Retinal pigment epithelial cell (primary cell): ENCODE data around the gene GALNT3.

ENCODE experiments used
- DNase-seq: peaks from one replicate; pipeline ENCODE4 v3.0.0-alpha.2; 2010; ENCODE audit warnings: low read depth
- H3K4me3 ChIP-seq: 2 replicates; pipeline ENCODE4 v1.5.1; 2011; ENCODE audit warnings: mild to moderate bottlenecking, low read length, control low read depth, moderate library complexity
- TF ChIP-seq, protein P1 (sequence below): conservative IDR thresholded peaks from 2 replicates; pipeline ENCODE4 v1.5.1; 2011; ENCODE audit warnings: low read depth, low read length, control low read depth, inconsistent platforms

The GALNT3 gene

DNA sequence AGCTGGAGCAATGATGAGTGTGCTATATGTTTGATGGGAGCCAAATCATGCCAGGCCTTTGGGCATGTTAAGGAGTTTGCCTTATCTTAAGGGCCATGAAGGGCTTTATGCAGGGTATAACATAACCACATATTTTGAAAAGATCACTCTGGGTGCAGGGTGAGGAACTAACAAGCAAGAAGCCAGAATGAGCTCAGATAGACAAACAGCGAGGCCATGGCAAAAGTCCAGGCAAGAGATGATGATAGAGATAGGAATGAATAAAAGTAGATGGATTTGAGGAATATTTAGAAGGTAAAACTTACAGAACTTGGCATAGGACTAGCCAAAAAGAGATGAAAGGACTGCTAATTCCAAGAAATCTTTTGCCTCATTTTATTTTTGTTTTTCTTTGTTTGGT, 6.7 kb downstream of the GALNT3 start:
- TF ChIP-seq, protein P1, sequence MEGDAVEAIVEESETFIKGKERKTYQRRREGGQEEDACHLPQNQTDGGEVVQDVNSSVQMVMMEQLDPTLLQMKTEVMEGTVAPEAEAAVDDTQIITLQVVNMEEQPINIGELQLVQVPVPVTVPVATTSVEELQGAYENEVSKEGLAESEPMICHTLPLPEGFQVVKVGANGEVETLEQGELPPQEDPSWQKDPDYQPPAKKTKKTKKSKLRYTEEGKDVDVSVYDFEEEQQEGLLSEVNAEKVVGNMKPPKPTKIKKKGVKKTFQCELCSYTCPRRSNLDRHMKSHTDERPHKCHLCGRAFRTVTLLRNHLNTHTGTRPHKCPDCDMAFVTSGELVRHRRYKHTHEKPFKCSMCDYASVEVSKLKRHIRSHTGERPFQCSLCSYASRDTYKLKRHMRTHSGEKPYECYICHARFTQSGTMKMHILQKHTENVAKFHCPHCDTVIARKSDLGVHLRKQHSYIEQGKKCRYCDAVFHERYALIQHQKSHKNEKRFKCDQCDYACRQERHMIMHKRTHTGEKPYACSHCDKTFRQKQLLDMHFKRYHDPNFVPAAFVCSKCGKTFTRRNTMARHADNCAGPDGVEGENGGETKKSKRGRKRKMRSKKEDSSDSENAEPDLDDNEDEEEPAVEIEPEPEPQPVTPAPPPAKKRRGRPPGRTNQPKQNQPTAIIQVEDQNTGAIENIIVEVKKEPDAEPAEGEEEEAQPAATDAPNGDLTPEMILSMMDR = no peak
- DNase-seq = no peak
- H3K4me3 ChIP-seq = no peak overlapping the region

DNA sequence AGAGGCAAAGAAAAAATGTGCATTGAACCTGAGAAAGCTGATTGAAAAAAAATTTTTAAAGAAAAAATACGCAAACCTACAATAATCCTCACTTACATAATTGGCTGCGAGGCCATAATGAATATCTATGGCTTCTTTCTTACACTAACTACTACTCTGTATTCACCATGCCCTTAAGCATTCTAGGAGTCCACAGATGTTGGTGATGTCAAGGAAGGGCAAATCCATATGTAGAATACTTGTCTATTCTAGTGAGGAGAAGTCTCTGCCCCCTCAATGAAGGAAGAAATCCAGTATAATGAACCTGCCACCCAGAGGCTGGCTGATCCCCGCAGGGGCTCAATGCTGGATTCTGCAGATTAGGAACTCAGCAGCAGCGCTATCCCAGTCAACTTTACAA, 14.3 kb downstream of the GALNT3 start:
- DNase-seq = no peak
- H3K4me3 ChIP-seq = no peak overlapping the region
- TF ChIP-seq, protein P1 = no peak

DNA sequence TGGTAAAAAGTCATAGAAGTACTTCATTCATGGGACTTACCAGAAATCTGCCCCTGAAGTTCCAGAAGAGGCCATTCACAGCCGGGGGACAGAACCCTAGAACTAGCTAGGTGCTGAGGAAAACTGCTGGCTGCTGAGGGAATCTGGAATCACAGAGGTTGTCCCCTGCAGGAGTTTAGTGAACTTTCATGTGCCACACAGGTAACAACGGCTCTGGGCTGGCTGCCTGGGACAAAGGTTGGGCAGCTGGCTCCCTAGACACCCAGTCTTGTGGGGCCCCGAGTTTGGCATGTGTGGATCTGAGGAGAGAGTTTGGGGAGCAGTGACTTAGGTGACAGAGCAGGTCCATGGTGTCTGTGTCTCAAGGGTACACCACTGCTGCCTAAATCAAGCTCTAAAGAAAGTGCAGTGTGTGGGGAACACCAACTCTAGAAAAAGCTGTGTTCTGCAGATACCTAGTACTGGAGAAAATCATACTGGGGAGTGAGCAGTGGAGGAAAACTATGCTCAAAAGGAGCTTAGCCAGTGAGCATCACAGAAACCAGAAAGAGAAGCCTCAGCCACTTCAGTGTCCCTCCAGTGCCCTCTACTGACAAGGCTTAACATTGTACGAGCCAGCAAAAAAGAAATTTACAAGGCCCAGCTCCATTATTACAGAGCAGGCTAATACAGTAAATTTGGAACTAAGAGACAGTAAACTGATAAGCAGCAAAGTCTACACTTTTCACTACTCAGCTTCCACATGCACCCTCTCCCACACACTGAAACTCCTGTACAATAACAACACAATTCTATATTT, 15.2 kb downstream of the GALNT3 start:
- DNase-seq = no peak
- TF ChIP-seq, protein P1 = peak; percentile 32
- no peak overlapping the region for H3K4me3 ChIP-seq

- DNase-seq = no peak
- TF ChIP-seq, protein P1 = no peak
- H3K4me3 ChIP-seq = no peak overlapping the region
These were observed 15.9 kb downstream of the GALNT3 start for GRCh38 chr2:165778187-165778556.

DNA sequence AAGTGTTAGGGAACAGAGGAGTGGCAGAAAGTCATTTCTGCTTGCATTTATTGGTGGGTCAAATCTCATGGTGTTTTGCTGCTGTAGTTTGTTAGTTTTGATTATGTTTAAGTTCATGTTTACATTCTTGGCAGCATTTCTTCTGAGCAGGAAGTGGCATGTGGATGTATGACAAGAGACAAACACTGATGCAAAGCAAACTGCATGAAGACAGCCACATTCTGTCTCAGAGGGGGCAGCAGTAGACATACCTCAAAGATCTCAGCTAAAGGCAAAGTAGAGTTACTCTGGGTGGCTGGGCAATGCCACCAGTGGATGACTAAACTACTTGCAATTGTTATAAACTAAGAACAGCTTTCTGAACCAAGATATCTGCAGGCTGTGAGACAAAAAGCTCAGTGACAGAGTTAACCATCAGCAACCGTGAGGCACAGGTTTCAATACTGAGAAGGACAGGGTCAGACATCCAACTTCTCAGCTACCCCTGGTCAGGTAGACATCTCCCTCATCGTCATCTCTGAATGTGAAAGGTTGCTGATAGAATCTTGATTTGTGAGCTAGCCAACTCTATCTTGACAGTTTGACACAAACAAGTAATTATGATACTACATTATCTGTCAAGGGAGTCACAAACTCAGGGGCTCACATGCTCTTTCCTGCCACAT, 16.4 kb downstream of the GALNT3 start:
- TF ChIP-seq, protein P1 = no peak
- no peak for DNase-seq
- no peak overlapping the region for H3K4me3 ChIP-seq

GRCh38 chr2:165776796-165777195, 17.3 kb downstream of the GALNT3 start:
- TF ChIP-seq, protein P1 = no peak
- H3K4me3 ChIP-seq = no peak overlapping the region
- no peak for DNase-seq

DNA sequence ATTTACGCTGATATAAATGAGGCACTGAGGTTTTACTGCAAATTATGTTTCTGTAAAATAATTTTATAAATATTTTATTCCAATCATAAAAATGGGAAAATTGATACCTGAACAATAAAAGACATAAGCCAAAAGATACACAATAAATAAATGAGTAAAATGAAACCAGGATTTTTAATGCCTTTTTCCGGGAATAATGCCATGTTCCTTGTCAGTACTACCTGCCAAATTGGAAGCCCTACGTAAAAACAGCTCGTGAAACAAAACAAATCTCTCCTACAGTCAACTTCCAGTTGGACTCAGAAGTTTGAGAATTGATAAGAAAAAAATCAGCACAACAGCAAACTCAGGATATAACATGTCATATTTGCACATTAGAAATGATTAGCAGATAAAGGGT, 18.0 kb downstream of the GALNT3 start:
- H3K4me3 ChIP-seq = no peak overlapping the region
- TF ChIP-seq, protein P1 = no peak
- DNase-seq = peak; percentile 5
